K562 (cell line): Measurements from ENCODE around the gene MTPN. TPM values are rescaled to one million over a fixed set of nuclear protein-coding genes. Genes with fewer than 3 reads are reported as not detected.
A peak's percentile ranks its signal among the peaks of the same experiment; 100 is the strongest.

Source experiments
- BACH1 ChIP-seq: fragments of 200-800 bp; sonication (Bioruptor generic); IDR thresholded peaks from 2 replicates; pipeline ENCODE4 v1.6.1; 2016; ENCODE audit warnings: missing genetic modification characterization, missing compliant biosample characterization
- BRCA1 ChIP-seq, 2 experiments: fragments of 450-650 bp in 1 of 2; sonication (generic) in 1 of 2; formaldehyde crosslinking in 1 of 2; IDR thresholded peaks; 2 replicates each; pipeline versions ENCODE4 v1.5.0 to v1.6.1; 2017 to 2020; ENCODE audit warnings: mild to moderate bottlenecking in 1 of 2, missing genetic modification reagents in 1 of 2
- FIP1L1 ChIP-seq: fragments of 200-400 bp; formaldehyde crosslinking; IDR thresholded peaks from 2 replicates; pipeline ENCODE4 v1.6.1; 2018; ENCODE audit warnings: mild to moderate bottlenecking, low read depth, low read length; ENCODE audit not compliant: poor library complexity, severe bottlenecking
- JUNB ChIP-seq: fragments of 450-650 bp; formaldehyde crosslinking; conservative IDR thresholded peaks from 2 replicates; pipeline ENCODE4 v1.4.0; 2020; ENCODE audit warnings: mild to moderate bottlenecking
- KLF16 ChIP-seq: IDR thresholded peaks from 2 replicates; pipeline ENCODE4 v1.6.1; 2016; ENCODE audit warnings: antibody characterized with exemption
- NBN ChIP-seq: fragments of 450-650 bp; IDR thresholded peaks from 2 replicates; pipeline ENCODE4 v1.6.1; 2016; ENCODE audit warnings: low read depth, mild to moderate bottlenecking
- NCOA2 ChIP-seq, 2 experiments: fragments of 450-650 bp; IDR thresholded peaks; 2 replicates each; pipeline ENCODE4 v1.6.1; 2018; ENCODE audit warnings: mild to moderate bottlenecking in 2 of 2, moderate library complexity in 1 of 2; ENCODE audit not compliant: partially characterized antibody in 2 of 2
- RAD21 ChIP-seq, 2 experiments: fragments of 250-450 bp in 1 of 2; fragments of 450-650 bp in 1 of 2; sonication (Bioruptor Pico) in 1 of 2; formaldehyde crosslinking in 1 of 2; IDR thresholded peaks in 1 of 2; conservative IDR thresholded peaks in 1 of 2; 2 replicates each; pipeline versions ENCODE4 v1.4.0 to v1.8.0; 2020 to 2022; ENCODE audit warnings: mild to moderate bottlenecking in 2 of 2, moderate library complexity in 1 of 2
- SAFB2 ChIP-seq: fragments of 200-400 bp; formaldehyde crosslinking; IDR thresholded peaks from 2 replicates; pipeline ENCODE4 v1.6.1; 2018; ENCODE audit warnings: borderline replicate concordance, low read length, low read depth, moderate library complexity; ENCODE audit not compliant: severe bottlenecking
- STAT5A ChIP-seq: IDR thresholded peaks from 2 replicates; pipeline ENCODE4 v1.6.1; 2012; ENCODE audit warnings: low read length, inconsistent platforms, borderline replicate concordance
- ZNF224 ChIP-seq: sonication (generic); formaldehyde crosslinking; IDR thresholded peaks from 2 replicates; pipeline ENCODE4 v1.8.0; 2022; ENCODE audit warnings: mild to moderate bottlenecking, missing genetic modification reagents
- ZNF274 ChIP-seq: IDR thresholded peaks from 2 replicates; pipeline ENCODE4 v1.6.1; 2011; ENCODE audit warnings: low read depth, mild to moderate bottlenecking, low read length, moderate library complexity, borderline replicate concordance
- polyA plus RNA-seq, 8 experiments: library from polyadenylated mRNA; depleted of rRNA in 4 of 8; stranded (reverse) in 5 of 8; unstranded in 3 of 8; fragments of >200 nt; fragmentation: Nextera tagmentation in 2 of 8; fragmentation: Illumina TruSeq in 1 of 8; extraction: Ambion mirVana in 2 of 8; extraction: Trizol in 1 of 8; gene quantifications; 2 replicates each; pipeline versions ENCODE4 v1.2.1 to v1.2.3, GENCODE V29; 2011 to 2014; ENCODE audit warnings: inconsistent platforms in 1 of 8, missing spikeins in 1 of 8
- total RNA-seq, 7 experiments: library from RNA; depleted of rRNA in 6 of 7; stranded (reverse); fragments of >200 nt in 6 of 7; fragmentation: Illumina TruSeq in 2 of 7; extraction: Trizol in 2 of 7; gene quantifications; 2 replicates each; pipeline versions ENCODE4 v1.2.1 to v1.2.3, GENCODE V29; 2011 to 2021; ENCODE audit warnings: low replicate concordance in 1 of 7
- TF ChIP-seq, protein P1 (sequence below), 3 experiments: IDR thresholded peaks in 2 of 3; conservative IDR thresholded peaks in 1 of 3; 2 replicates each; pipeline ENCODE4 v1.5.1; 2011 to 2012; ENCODE audit warnings: low read length in 3 of 3, mild to moderate bottlenecking in 3 of 3, control low read depth in 2 of 3, improper control_type of control experiment in 1 of 3, inconsistent platforms in 1 of 3, low read depth in 1 of 3, mixed read lengths in 1 of 3, moderate library complexity in 1 of 3; ENCODE audit not compliant: insufficient read depth in 2 of 3
- TF ChIP-seq, protein P2 (sequence below), 2 experiments: fragments of 450-650 bp in 1 of 2; sonication (generic) in 1 of 2; formaldehyde crosslinking in 1 of 2; IDR thresholded peaks in 1 of 2; conservative IDR thresholded peaks in 1 of 2; 2 replicates each; pipeline versions ENCODE4 v1.6.1 to v1.8.1; 2016 to 2023; ENCODE audit warnings: mild to moderate bottlenecking in 2 of 2, moderate library complexity in 2 of 2, inconsistent platforms in 1 of 2, missing genetic modification reagents in 1 of 2
- TF ChIP-seq, protein P3 (sequence below): fragments of 200-800 bp; sonication (Bioruptor generic); IDR thresholded peaks from 2 replicates; pipeline ENCODE4 v1.6.1; 2017; ENCODE audit warnings: missing genetic modification characterization, missing compliant biosample characterization
- TF ChIP-seq, protein P4 (sequence below): fragments of 450-650 bp; formaldehyde crosslinking; IDR thresholded peaks from 2 replicates; pipeline ENCODE4 v1.4.0; 2020; ENCODE audit warnings: mild to moderate bottlenecking, moderate library complexity

The MTPN gene
- total and polyA plus RNA-seq, 9 of the 15 experiments (the other 6 are each of a cell fraction or from before 2014, with no cell fraction given), result 68.5 to 261 (median 156) TPM

DNA sequence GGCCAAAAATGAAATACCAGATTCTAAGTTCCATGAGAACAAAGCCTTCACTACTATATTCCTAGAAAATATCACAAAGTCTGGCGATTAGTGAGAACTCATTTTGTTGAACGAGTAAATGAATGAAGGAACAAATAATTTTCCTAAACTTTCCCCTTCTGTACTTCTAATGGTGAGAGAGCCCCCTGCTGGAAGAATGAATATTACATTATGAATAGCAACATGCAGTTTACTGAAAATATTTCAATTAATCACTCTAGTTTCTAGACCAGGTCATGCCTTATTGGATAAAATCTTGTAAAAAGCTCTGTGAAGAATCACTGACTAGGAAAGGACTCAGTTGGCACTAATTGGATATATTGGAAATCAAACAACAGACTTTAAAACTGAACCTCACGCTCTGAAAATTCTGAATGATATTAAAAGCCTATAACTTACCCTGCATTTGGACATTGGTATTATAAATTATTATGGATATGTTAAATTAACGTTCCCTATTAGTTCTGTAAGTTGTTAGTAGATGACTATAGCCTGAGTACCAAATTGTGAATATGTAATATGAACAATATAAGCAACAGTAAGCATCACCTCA lies 32.4 kb upstream of the MTPN start (continued):
- TF ChIP-seq, protein P1, sequence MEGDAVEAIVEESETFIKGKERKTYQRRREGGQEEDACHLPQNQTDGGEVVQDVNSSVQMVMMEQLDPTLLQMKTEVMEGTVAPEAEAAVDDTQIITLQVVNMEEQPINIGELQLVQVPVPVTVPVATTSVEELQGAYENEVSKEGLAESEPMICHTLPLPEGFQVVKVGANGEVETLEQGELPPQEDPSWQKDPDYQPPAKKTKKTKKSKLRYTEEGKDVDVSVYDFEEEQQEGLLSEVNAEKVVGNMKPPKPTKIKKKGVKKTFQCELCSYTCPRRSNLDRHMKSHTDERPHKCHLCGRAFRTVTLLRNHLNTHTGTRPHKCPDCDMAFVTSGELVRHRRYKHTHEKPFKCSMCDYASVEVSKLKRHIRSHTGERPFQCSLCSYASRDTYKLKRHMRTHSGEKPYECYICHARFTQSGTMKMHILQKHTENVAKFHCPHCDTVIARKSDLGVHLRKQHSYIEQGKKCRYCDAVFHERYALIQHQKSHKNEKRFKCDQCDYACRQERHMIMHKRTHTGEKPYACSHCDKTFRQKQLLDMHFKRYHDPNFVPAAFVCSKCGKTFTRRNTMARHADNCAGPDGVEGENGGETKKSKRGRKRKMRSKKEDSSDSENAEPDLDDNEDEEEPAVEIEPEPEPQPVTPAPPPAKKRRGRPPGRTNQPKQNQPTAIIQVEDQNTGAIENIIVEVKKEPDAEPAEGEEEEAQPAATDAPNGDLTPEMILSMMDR (IDR thresholded peaks at IDR 0.05 in 2 of 3, conservative IDR thresholded peaks at IDR 0.05 in 1 of 3; ENCODE audit: insufficient read depth in 2 of 3, low read depth in 1 of 3, low read length in 3 of 3), result peak; percentile 54 to 95 (median 71); a peak in 4 of 6 replicates
- TF ChIP-seq, protein P2, sequence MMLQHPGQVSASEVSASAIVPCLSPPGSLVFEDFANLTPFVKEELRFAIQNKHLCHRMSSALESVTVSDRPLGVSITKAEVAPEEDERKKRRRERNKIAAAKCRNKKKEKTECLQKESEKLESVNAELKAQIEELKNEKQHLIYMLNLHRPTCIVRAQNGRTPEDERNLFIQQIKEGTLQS (IDR thresholded peaks at IDR 0.05), result no peak
- TF ChIP-seq, protein P2 (CRISPR knock-in tag; conservative IDR thresholded peaks at IDR 0.05), result 0 out of 2 replicates have a peak, but pooled peaks have one; percentile 21
- no peak for TF ChIP-seq BRCA1 (IDR thresholded peaks at IDR 0.05)
- no peak for TF ChIP-seq BRCA1 (CRISPR knock-in tag; IDR thresholded peaks at IDR 0.05)
- no peak for TF ChIP-seq JUNB (CRISPR knock-in tag)
- no peak for TF ChIP-seq ZNF224 (CRISPR knock-in tag)
- TF ChIP-seq ZNF274, result no peak
- TF ChIP-seq FIP1L1, result no peak
- peak; percentile 56; the same call in 1 of the 2 replicates for TF ChIP-seq BACH1 (tag)
- TF ChIP-seq SAFB2, result no peak
- peak; percentile 99 to 100 for TF ChIP-seq RAD21 (CRISPR knock-in tag; conservative IDR thresholded peaks at IDR 0.05 in 1 of 2, IDR thresholded peaks at IDR 0.05 in 1 of 2)
- TF ChIP-seq, protein P3, sequence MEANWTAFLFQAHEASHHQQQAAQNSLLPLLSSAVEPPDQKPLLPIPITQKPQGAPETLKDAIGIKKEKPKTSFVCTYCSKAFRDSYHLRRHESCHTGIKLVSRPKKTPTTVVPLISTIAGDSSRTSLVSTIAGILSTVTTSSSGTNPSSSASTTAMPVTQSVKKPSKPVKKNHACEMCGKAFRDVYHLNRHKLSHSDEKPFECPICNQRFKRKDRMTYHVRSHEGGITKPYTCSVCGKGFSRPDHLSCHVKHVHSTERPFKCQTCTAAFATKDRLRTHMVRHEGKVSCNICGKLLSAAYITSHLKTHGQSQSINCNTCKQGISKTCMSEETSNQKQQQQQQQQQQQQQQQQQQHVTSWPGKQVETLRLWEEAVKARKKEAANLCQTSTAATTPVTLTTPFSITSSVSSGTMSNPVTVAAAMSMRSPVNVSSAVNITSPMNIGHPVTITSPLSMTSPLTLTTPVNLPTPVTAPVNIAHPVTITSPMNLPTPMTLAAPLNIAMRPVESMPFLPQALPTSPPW (CRISPR knock-in tag), result 0 out of 2 replicates have a peak, but pooled peaks have one; percentile 23
- TF ChIP-seq STAT5A, result peak; percentile 18; the same call in 1 of the 2 replicates
- peak; percentile 37; the same call in 1 of the 2 replicates for TF ChIP-seq KLF16
- 0 out of 2 replicates have a peak, but pooled peaks have one; percentile 27 for TF ChIP-seq NBN
- TF ChIP-seq, protein P4, sequence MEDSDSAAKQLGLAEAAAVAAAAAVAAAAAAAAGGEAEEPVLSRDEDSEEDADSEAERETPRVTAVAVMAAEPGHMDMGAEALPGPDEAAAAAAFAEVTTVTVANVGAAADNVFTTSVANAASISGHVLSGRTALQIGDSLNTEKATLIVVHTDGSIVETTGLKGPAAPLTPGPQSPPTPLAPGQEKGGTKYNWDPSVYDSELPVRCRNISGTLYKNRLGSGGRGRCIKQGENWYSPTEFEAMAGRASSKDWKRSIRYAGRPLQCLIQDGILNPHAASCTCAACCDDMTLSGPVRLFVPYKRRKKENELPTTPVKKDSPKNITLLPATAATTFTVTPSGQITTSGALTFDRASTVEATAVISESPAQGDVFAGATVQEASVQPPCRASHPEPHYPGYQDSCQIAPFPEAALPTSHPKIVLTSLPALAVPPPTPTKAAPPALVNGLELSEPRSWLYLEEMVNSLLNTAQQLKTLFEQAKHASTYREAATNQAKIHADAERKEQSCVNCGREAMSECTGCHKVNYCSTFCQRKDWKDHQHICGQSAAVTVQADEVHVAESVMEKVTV (CRISPR knock-in tag), result peak; percentile 99
- TF ChIP-seq NCOA2 (IDR thresholded peaks at IDR 0.05; ENCODE audit: partially characterized antibody in 2 of 2), result peak in 1 of 2 experiments; percentile 22
